MCF 10A (cell line): ENCODE data around the gene SUSD3. TPM values are rescaled to one million over a fixed set of nuclear protein-coding genes. Genes with fewer than 3 reads are reported as not detected.

Experiments
- BruUV-seq: library from RNA; stranded (reverse); fragments of 400-500 nt; replicated peaks from 2 replicates; lab custom pipeline; 2021; lab: Mats Ljungman, UMichigan
- CTCF ChIA-PET: fragments of 300-600 bp; sonication (Branson Sonifier 250); formaldehyde crosslinking; extraction: SDS; loops from one replicate; lab custom pipeline; 2021; ENCODE audit warnings: antibody characterized with exemption, inconsistent platforms; lab: Yijun Ruan, JAX
- POLR2A ChIA-PET: fragments of 300-600, 350-650 bp; sonication (Branson Sonifier 250); formaldehyde crosslinking; extraction: SDS; loops from one replicate; lab custom pipeline; 2020; ENCODE audit warnings: antibody characterized with exemption, inconsistent platforms; lab: Yijun Ruan, JAX
- DNase-seq: peaks from one replicate; pipeline ENCODE4 v3.0.0-alpha.2; 2018; ENCODE audit not compliant: unreplicated experiment
- H3K27ac Mint-ChIP-seq: one replicate; pipeline ENCODE4 v1.8.0; 2022; ENCODE audit warnings: mild to moderate bottlenecking, low read depth, mixed read lengths; ENCODE audit not compliant: unreplicated experiment
- H3K27me3 Mint-ChIP-seq: one replicate; pipeline ENCODE4 v1.8.0; 2022; ENCODE audit warnings: mixed read lengths; ENCODE audit not compliant: insufficient read depth, unreplicated experiment
- H3K36me3 Mint-ChIP-seq: one replicate; pipeline ENCODE4 v1.8.0; 2022; ENCODE audit warnings: mild to moderate bottlenecking, moderate library complexity, mixed read lengths; ENCODE audit not compliant: insufficient read depth, unreplicated experiment
- H3K4me1 Mint-ChIP-seq: one replicate; pipeline ENCODE4 v1.8.0; 2022; ENCODE audit warnings: mixed read lengths; ENCODE audit not compliant: insufficient read depth, unreplicated experiment
- H3K4me3 Mint-ChIP-seq: one replicate; pipeline ENCODE4 v1.8.0; 2022; ENCODE audit warnings: mild to moderate bottlenecking, moderate library complexity, mixed read lengths; ENCODE audit not compliant: unreplicated experiment
- H3K9me3 Mint-ChIP-seq: one replicate; pipeline ENCODE4 v1.8.0; 2022; ENCODE audit warnings: mixed read lengths; ENCODE audit not compliant: unreplicated experiment
- CTCF ChIP-seq: fragments of 200-600 bp; IDR thresholded peaks from one replicate; pipeline ENCODE4 v1.8.0; 2022; ENCODE audit warnings: antibody characterized with exemption, mild to moderate bottlenecking; ENCODE audit not compliant: unreplicated experiment
- intact Hi-C: fragments of 100-400 bp; cut with micrococcal nuclease; formaldehyde crosslinking; loops from 2 replicates; pipeline ENCODE4 v1.14.1; 2022
- total RNA-seq: library from RNA; stranded (reverse); gene quantifications from 2 replicates; pipeline ENCODE4 v1.2.3, GENCODE V29; 2022

SUSD3 gene
- total RNA-seq, 1 experiment from 2014 or later: not detected

- H3K4me3 Mint-ChIP-seq: no peak overlapping the region
- no peaks in the 10 kb centered on the region for H3K36me3 Mint-ChIP-seq
- no peak for TF ChIP-seq CTCF
- no TSS peak for BruUV-seq
- ChIA-PET POLR2A (interaction anchor here (0.6 kb wide), 1 partner anchor 14 kb away, joined by 3 read pairs; no protein-coding TSS in a partner anchor), CTCF (interaction anchor here (0.6 kb wide), 1 partner anchor 1955 kb away, joined by 3 read pairs; no protein-coding TSS in a partner anchor)
- no peaks in the 10 kb centered on the region for H3K4me1 Mint-ChIP-seq
- H3K9me3 Mint-ChIP-seq: no peaks in the 10 kb centered on the region
- DNase-seq: no peak
- peaks cover 13% of the 10 kb centered on the region for H3K27me3 Mint-ChIP-seq
- intact Hi-C loops: no loop called here
- H3K27ac Mint-ChIP-seq: no peak overlapping the region
Observed at GRCh38 chr9:93022721-93023520, 35.6 kb upstream of the SUSD3 start.

GRCh38 chr9:93023521-93023815, 35.0 kb upstream of the SUSD3 start:
- TF ChIP-seq CTCF: no peak
- Mint-ChIP-seq H3K9me3 (no peaks in the 10 kb centered on the region), H3K4me1 (no peaks in the 10 kb centered on the region), H3K36me3 (no peaks in the 10 kb centered on the region), H3K27ac (no peak overlapping the region), H3K4me3 (no peak overlapping the region), H3K27me3 (peaks cover 8% of the 10 kb centered on the region)
- no peak for DNase-seq
- intact Hi-C loops: no loop called here
- no TSS peak for BruUV-seq
- CTCF ChIA-PET: interaction anchor here (0.6 kb wide), 1 partner anchor 1956 kb away, joined by 3 read pairs; no protein-coding TSS in a partner anchor
- POLR2A ChIA-PET: interaction anchor here (0.6 kb wide), 1 partner anchor 14 kb away, joined by 3 read pairs; no protein-coding TSS in a partner anchor

- H3K27me3 Mint-ChIP-seq: no peaks in the 10 kb centered on the region
- no peak for TF ChIP-seq CTCF
- no peak for DNase-seq
- intact Hi-C loops: no loop called here
- BruUV-seq: no TSS peak
- no peak overlapping the region for H3K4me3 Mint-ChIP-seq
- H3K36me3 Mint-ChIP-seq: no peaks in the 10 kb centered on the region
- POLR2A ChIA-PET: interaction anchor here (0.6 kb wide), 1 partner anchor 1298 kb away, joined by 3 read pairs; no protein-coding TSS in a partner anchor
- no peaks in the 10 kb centered on the region for H3K9me3 Mint-ChIP-seq
- CTCF ChIA-PET: interaction anchor here (1.2 kb wide), 1 partner anchor 21 kb away, joined by 3 read pairs; no protein-coding TSS in a partner anchor
- H3K27ac Mint-ChIP-seq: no peak overlapping the region
- no peaks in the 10 kb centered on the region for H3K4me1 Mint-ChIP-seq
Observed at GRCh38 chr9:93024646-93024910, 33.9 kb upstream of the SUSD3 start.

GRCh38 chr9:93024986-93025630, 33.4 kb upstream of the SUSD3 start:
- intact Hi-C loops: no loop called here
- no peak overlapping the region for H3K27ac Mint-ChIP-seq
- CTCF ChIA-PET: interaction anchor here (0.6 to 1.2 kb wide), 3 partner anchors 22 to 84 kb away, joined by 3 read pairs; no protein-coding TSS in a partner anchor

More at GRCh38 chr9:93024986-93025630, 33.4 kb upstream of the SUSD3 start:
- Mint-ChIP-seq H3K27me3 (peaks cover under 1% of the 10 kb centered on the region), H3K9me3 (no peaks in the 10 kb centered on the region), H3K36me3 (no peaks in the 10 kb centered on the region), H3K4me3 (no peak overlapping the region), H3K4me1 (no peaks in the 10 kb centered on the region)
- POLR2A ChIA-PET: interaction anchor here (0.6 to 0.7 kb wide), 3 partner anchors 22 to 1298 kb away, joined by 3 read pairs; no protein-coding TSS in a partner anchor
- BruUV-seq: no TSS peak
- TF ChIP-seq CTCF: no peak
- DNase-seq: no peak
